Left forelimb (tissue), 1 donor: Measurements from ENCODE around the gene C6orf136.
"Not testable (repeated sequence)": the region's sequence is repeated elsewhere in the genome, so short reads cannot be mapped to it uniquely, and the experiment has no call there.

ENCODE experiments used
- DNase-seq: peaks from one replicate; pipeline ENCODE4 v3.0.0-alpha.2; 2018; ENCODE audit warnings: low spot score

C6orf136 gene

GRCh38 chr6:30657922-30658321 lies 11.0 kb downstream of the C6orf136 start:
- DNase-seq, result not testable (repeated sequence)

- DNase-seq, result no peak
Measured at GRCh38 chr6:30664994-30665767, 18.2 kb downstream of the C6orf136 start.

GRCh38 chr6:30666300-30666699 lies 19.4 kb downstream of the C6orf136 start:
- not testable (repeated sequence) for DNase-seq

GRCh38 chr6:30670760-30671527 lies 24.0 kb downstream of the C6orf136 start:
- no peak for DNase-seq

GRCh38 chr6:30672445-30673253 lies 25.7 kb downstream of the C6orf136 start, which contains the start of gene DHX16:
DHX16 (minus strand) TSS chr6:30673006; CDS start chr6:30672841, 165 bp downstream.
- peak; percentile 95 for DNase-seq

- DNase-seq, result no peak
Measured at GRCh38 chr6:30676660-30677285, 29.8 kb downstream of the C6orf136 start.

- peak; percentile 90 for DNase-seq
Measured at GRCh38 chr6:30678964-30679726, 32.2 kb downstream of the C6orf136 start.

- DNase-seq, result no peak
Measured at GRCh38 chr6:30679765-30680535, 33.0 kb downstream of the C6orf136 start.

GRCh38 chr6:30681766-30682142 lies 34.8 kb downstream of the C6orf136 start:
- DNase-seq, result no peak

- no peak for DNase-seq
Measured at GRCh38 chr6:30682143-30683117, 35.5 kb downstream of the C6orf136 start.

GRCh38 chr6:30683183-30683979 lies 36.4 kb downstream of the C6orf136 start:
- DNase-seq, result no peak

GRCh38 chr6:30683980-30684338 lies 37.0 kb downstream of the C6orf136 start:
- DNase-seq, result no peak

GRCh38 chr6:30684386-30685156 lies 37.6 kb downstream of the C6orf136 start:
- no peak for DNase-seq

- DNase-seq, result no peak
Measured at GRCh38 chr6:30685157-30686008, 38.5 kb downstream of the C6orf136 start.

- peak; percentile 91 for DNase-seq
Measured at GRCh38 chr6:30686009-30686907, 39.3 kb downstream of the C6orf136 start, which contains the start of gene PPP1R18. PPP1R18 (minus strand) TSS chr6:30686645; CDS start chr6:30686018, 627 bp downstream.
